SK-N-SH (cell line): ENCODE measurements around the gene HRH1. TPM values are rescaled to one million over a fixed set of nuclear protein-coding genes. Genes with fewer than 3 reads are reported as not detected.

ENCODE experiments used
- CTCF ChIA-PET: fragments of 300-600, 350-600 bp; formaldehyde crosslinking; extraction: SDS; loops from one replicate; lab custom pipeline; 2021; lab: Yijun Ruan, JAX
- POLR2A ChIA-PET: fragments of 350-600 bp; sonication (Branson Sonifier 250); formaldehyde crosslinking; extraction: SDS; loops from one replicate; lab custom pipeline; 2020; ENCODE audit warnings: antibody characterized with exemption, inconsistent platforms; lab: Yijun Ruan, JAX
- DNase-seq: peaks from one replicate; pipeline ENCODE4 v3.0.0; 2012
- H2AFZ ChIP-seq: fragments of 200-600 bp; sonication (generic); 2 replicates; pipeline ENCODE4 v1.8.1; 2016; ENCODE audit warnings: antibody characterized with exemption, mild to moderate bottlenecking, low read depth
- H3F3A ChIP-seq: fragments of 200-600 bp; sonication (generic); replicated peaks from 2 replicates; pipeline ENCODE3; 2016; ENCODE audit warnings: antibody characterized with exemption, mild to moderate bottlenecking; ENCODE audit not compliant: insufficient read depth
- H3K27ac ChIP-seq, 2 experiments: fragments of 200-500 bp in 1 of 2; fragments of 200-600 bp in 1 of 2; sonication (Bioruptor generic) in 1 of 2; sonication (generic), shearing (Covaris generic) in 1 of 2; 2 replicates each; pipeline versions ENCODE4 v1.5.1 to v1.6.1; 2014 to 2016; ENCODE audit warnings: low read depth in 2 of 2, inconsistent platforms in 1 of 2, low read length in 1 of 2, mild to moderate bottlenecking in 1 of 2, mixed read lengths in 1 of 2
- H3K27me3 ChIP-seq: fragments of 200-600 bp; sonication (generic), shearing (Covaris generic); 2 replicates; pipeline ENCODE4 v1.6.1; 2016; ENCODE audit warnings: mixed run types; ENCODE audit not compliant: insufficient read depth
- H3K36me3 ChIP-seq, 2 experiments: fragments of 200-500 bp in 1 of 2; fragments of 200-600 bp in 1 of 2; sonication (Bioruptor generic) in 1 of 2; sonication (generic) in 1 of 2; replicated peaks in 1 of 2; 2 replicates each; pipeline versions ENCODE3 to v1.5.1; 2014 to 2016; ENCODE audit warnings: low read length in 1 of 2, mild to moderate bottlenecking in 1 of 2; ENCODE audit not compliant: insufficient read depth in 2 of 2, control insufficient read depth in 1 of 2
- H3K4me1 ChIP-seq, 2 experiments: fragments of 200-500 bp in 1 of 2; fragments of 200-600 bp in 1 of 2; sonication (Bioruptor generic) in 1 of 2; sonication (generic), shearing (Covaris generic) in 1 of 2; 2 replicates each; pipeline versions ENCODE4 v1.5.1 to v1.6.1; 2014 to 2016; ENCODE audit warnings: low read depth in 1 of 2, low read length in 1 of 2, mixed run types in 1 of 2; ENCODE audit not compliant: insufficient read depth in 2 of 2, control insufficient read depth in 1 of 2
- H3K4me2 ChIP-seq: fragments of 200-600 bp; sonication (generic), shearing (Covaris generic); 2 replicates; pipeline ENCODE4 v1.6.1; 2017; ENCODE audit warnings: mixed run types
- H3K4me3 ChIP-seq, 2 experiments: fragments of 200-500 bp in 1 of 2; fragments of 200-600 bp in 1 of 2; sonication (Bioruptor generic) in 1 of 2; sonication (generic), shearing (Covaris generic) in 1 of 2; 2 replicates each; pipeline versions ENCODE4 v1.5.1 to v1.8.1; 2014 to 2016; ENCODE audit warnings: low read depth in 2 of 2, inconsistent platforms in 1 of 2, low read length in 1 of 2, mild to moderate bottlenecking in 1 of 2, mixed read lengths in 1 of 2, moderate library complexity in 1 of 2
- H3K79me2 ChIP-seq: fragments of 200-600 bp; sonication (generic); 2 replicates; pipeline ENCODE4 v1.8.1; 2017; ENCODE audit warnings: mild to moderate bottlenecking; ENCODE audit not compliant: insufficient read depth
- H3K9ac ChIP-seq: fragments of 200-600 bp; sonication (generic); 2 replicates; pipeline ENCODE4 v1.6.1; 2017; ENCODE audit warnings: mixed run types
- H3K9me2 ChIP-seq: fragments of 200-600 bp; sonication (generic); 2 replicates; pipeline ENCODE4 v1.6.1; 2017; ENCODE audit warnings: mixed run types
- H3K9me3 ChIP-seq: fragments of 200-600 bp; sonication (generic); 2 replicates; pipeline ENCODE4 v1.6.1; 2017; ENCODE audit warnings: mixed run types, mild to moderate bottlenecking, moderate library complexity
- H4K20me1 ChIP-seq: fragments of 200-600 bp; sonication (generic); 2 replicates; pipeline ENCODE4 v1.6.1; 2017; ENCODE audit warnings: mild to moderate bottlenecking, mixed run types; ENCODE audit not compliant: insufficient read depth
- CTCF ChIP-seq: fragments of 200-600 bp; sonication (generic); IDR thresholded peaks from 2 replicates; pipeline ENCODE4 v1.6.1; 2017; ENCODE audit warnings: antibody characterized with exemption, mild to moderate bottlenecking, moderate library complexity
- ELF1 ChIP-seq: IDR thresholded peaks from 2 replicates; pipeline ENCODE4 v1.4.0; 2012
- EP300 ChIP-seq, 2 experiments: IDR thresholded peaks; 2 replicates each; pipeline versions ENCODE4 v1.4.0 to v1.6.1; 2012; ENCODE audit warnings: borderline replicate concordance in 1 of 2, low read depth in 1 of 2, low read length in 1 of 2
- EZH2phosphoT487 ChIP-seq: fragments of 200-600 bp; sonication (generic); IDR thresholded peaks from 2 replicates; pipeline ENCODE4 v1.6.1; 2017; ENCODE audit warnings: low read depth, mixed run types, mild to moderate bottlenecking, antibody characterized with exemption, moderate library complexity, borderline replicate concordance
- FOXJ3 ChIP-seq: sonication (generic); formaldehyde crosslinking; IDR thresholded peaks from 2 replicates; pipeline ENCODE4 v1.5.1; 2020; ENCODE audit warnings: mild to moderate bottlenecking, missing genetic modification reagents
- GABPA ChIP-seq: IDR thresholded peaks from 2 replicates; pipeline ENCODE4 v1.4.0; 2012; ENCODE audit warnings: low read depth, mild to moderate bottlenecking
- IRF3 ChIP-seq: fragments of 150-350 bp; IDR thresholded peaks from 2 replicates; pipeline ENCODE4 v1.6.1; 2016; ENCODE audit warnings: mild to moderate bottlenecking, low read depth, low read length
- PBX3 ChIP-seq: IDR thresholded peaks from 2 replicates; pipeline ENCODE4; 2012
- RFX5 ChIP-seq: IDR thresholded peaks from 2 replicates; pipeline ENCODE4 v1.6.1; 2012; ENCODE audit warnings: mild to moderate bottlenecking, improper control_type of control experiment, low read length
- SIN3A ChIP-seq: IDR thresholded peaks from 2 replicates; pipeline ENCODE4 v1.6.1; 2012; ENCODE audit warnings: low read depth, mild to moderate bottlenecking, low read length, moderate library complexity, borderline replicate concordance
- SMC3 ChIP-seq: IDR thresholded peaks from 2 replicates; pipeline ENCODE4 v1.6.1; 2012; ENCODE audit warnings: low read depth, low read length, improper control_type of control experiment
- TAF1 ChIP-seq: IDR thresholded peaks from 2 replicates; pipeline ENCODE4 v1.6.1; 2012; ENCODE audit warnings: low read depth, mild to moderate bottlenecking, low read length, moderate library complexity, borderline replicate concordance
- TEAD4 ChIP-seq: IDR thresholded peaks from 2 replicates; pipeline ENCODE4 v1.4.0; 2012; ENCODE audit warnings: mild to moderate bottlenecking, borderline replicate concordance; ENCODE audit not compliant: insufficient read depth
- YY1 ChIP-seq: IDR thresholded peaks from 2 replicates; pipeline ENCODE4 v1.4.0; 2012; ENCODE audit warnings: low read depth, mild to moderate bottlenecking
- WGBS: methylation state at CpG from one replicate; pipeline ENCODE4 v1.1.6; 2017; ENCODE audit warnings: low lambda C conversion rate; 5-methylcytosine and 5-hydroxymethylcytosine counted together
- polyA plus RNA-seq, 3 experiments: library from polyadenylated mRNA; depleted of rRNA; stranded (reverse); fragments of >200 nt; gene quantifications; 2 replicates each; pipeline ENCODE4 v1.2.3, GENCODE V29; 2012

Gene HRH1
- polyA plus RNA-seq, 1 of the 3 experiments (the other 2 are of a cell fraction): 6.2 TPM

- CTCF ChIA-PET: no interaction called here
- Histone ChIP-seq H3K27me3 (no peaks in the 10 kb centered on the region), H3K9me3 (0 out of 2 replicates have a peak, but pooled peaks cover 4% of the 10 kb centered on the region), H3K36me3 (no peaks in the 10 kb centered on the region), H2AFZ (no peak overlapping the region), H3K9me2 (no peaks in the 10 kb centered on the region), H3K79me2 (no peaks in the 10 kb centered on the region), H3K4me3 (no peak overlapping the region)
- no peak for DNase-seq
- WGBS: 86% methylated on average over 6 of the region's 10 CpGs
- no peak for TF ChIP-seq ELF1
- no peak for TF ChIP-seq FOXJ3 (CRISPR knock-in tag)
- TF ChIP-seq EP300 (IDR thresholded peaks at IDR 0.05; ENCODE audit: borderline replicate concordance in 1 of 2, low read depth in 1 of 2, low read length in 1 of 2): no peak
- no peak for TF ChIP-seq RFX5
- no peak for TF ChIP-seq TEAD4
- no peak for TF ChIP-seq GABPA
- no peak for TF ChIP-seq TAF1
- TF ChIP-seq SMC3: no peak
- no peak for TF ChIP-seq SIN3A
- TF ChIP-seq, all 33 proteins: peak for 0
- no peaks in the 10 kb centered on the region for H4K20me1 ChIP-seq
- POLR2A ChIA-PET: no interaction called here
- no peaks in the 10 kb centered on the region for H3K4me1 ChIP-seq
- H3F3A ChIP-seq: no peaks in the 10 kb centered on the region
- H3K9ac ChIP-seq: no peak overlapping the region
- H3K27ac ChIP-seq: no peak overlapping the region
- no peak overlapping the region for H3K4me2 ChIP-seq
These were observed 27.6 kb upstream of the HRH1 start for GRCh38 chr3:11126653-11127052.

GRCh38 chr3:11128682-11129632, 25.3 kb upstream of the HRH1 start:
- Histone ChIP-seq H3K27me3 (no peaks in the 10 kb centered on the region), H3K9me3 (no peaks in the 10 kb centered on the region), H4K20me1 (no peaks in the 10 kb centered on the region), H3K9ac (no peak overlapping the region), H3F3A (no peaks in the 10 kb centered on the region), H3K27ac (no peak overlapping the region), H3K4me1 (no peaks in the 10 kb centered on the region), H3K4me3 (no peak overlapping the region)
- no peak for DNase-seq
- WGBS: 83% methylated on average over 8 of the region's 8 CpGs
- POLR2A ChIA-PET: no interaction called here
- TF ChIP-seq ELF1 (no peak), IRF3 (no peak), EZH2phosphoT487 (no peak), SIN3A (no peak), YY1 (no peak), CTCF (no peak), GABPA (no peak), RFX5 (no peak), PBX3 (no peak)
- TF ChIP-seq, all 33 proteins: peak for 0
- CTCF ChIA-PET: interaction anchor here (1.0 kb wide), 1 partner anchor 68 kb away, joined by 3 read pairs; no protein-coding TSS in a partner anchor
- Histone ChIP-seq H3K4me2 (no peak overlapping the region), H3K36me3 (no peaks in the 10 kb centered on the region), H2AFZ (no peak overlapping the region), H3K9me2 (no peaks in the 10 kb centered on the region), H3K79me2 (no peaks in the 10 kb centered on the region)
